Subcutaneous adipose tissue (tissue), 4 donors: Measurements from ENCODE around the gene ZNF384. TPM values are rescaled to one million over a fixed set of nuclear protein-coding genes. Genes with fewer than 3 reads are reported as not detected.

ENCODE experiments used
- total RNA-seq, 4 donors: library from RNA; depleted of rRNA; stranded (reverse); fragments of >200 nt; gene quantifications; one replicate each; pipeline ENCODE4 v1.1.0, GENCODE V29; 2016
- TF ChIP-seq, protein P1 (sequence below): fragments of 450-650 bp; IDR thresholded peaks from one replicate; pipeline ENCODE4 v1.5.1; 2016; ENCODE audit warnings: low read depth, mild to moderate bottlenecking, control low read depth, antibody characterized with exemption, moderate library complexity

Gene ZNF384
- total RNA-seq, 4 donors from 2014 or later: 21.8 to 34.9 (median 25.4) TPM

GRCh38 chr12:6696690-6697583 lies 7.8 kb upstream of the ZNF384 start:
- TF ChIP-seq, protein P1, sequence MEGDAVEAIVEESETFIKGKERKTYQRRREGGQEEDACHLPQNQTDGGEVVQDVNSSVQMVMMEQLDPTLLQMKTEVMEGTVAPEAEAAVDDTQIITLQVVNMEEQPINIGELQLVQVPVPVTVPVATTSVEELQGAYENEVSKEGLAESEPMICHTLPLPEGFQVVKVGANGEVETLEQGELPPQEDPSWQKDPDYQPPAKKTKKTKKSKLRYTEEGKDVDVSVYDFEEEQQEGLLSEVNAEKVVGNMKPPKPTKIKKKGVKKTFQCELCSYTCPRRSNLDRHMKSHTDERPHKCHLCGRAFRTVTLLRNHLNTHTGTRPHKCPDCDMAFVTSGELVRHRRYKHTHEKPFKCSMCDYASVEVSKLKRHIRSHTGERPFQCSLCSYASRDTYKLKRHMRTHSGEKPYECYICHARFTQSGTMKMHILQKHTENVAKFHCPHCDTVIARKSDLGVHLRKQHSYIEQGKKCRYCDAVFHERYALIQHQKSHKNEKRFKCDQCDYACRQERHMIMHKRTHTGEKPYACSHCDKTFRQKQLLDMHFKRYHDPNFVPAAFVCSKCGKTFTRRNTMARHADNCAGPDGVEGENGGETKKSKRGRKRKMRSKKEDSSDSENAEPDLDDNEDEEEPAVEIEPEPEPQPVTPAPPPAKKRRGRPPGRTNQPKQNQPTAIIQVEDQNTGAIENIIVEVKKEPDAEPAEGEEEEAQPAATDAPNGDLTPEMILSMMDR: no peak

DNA sequence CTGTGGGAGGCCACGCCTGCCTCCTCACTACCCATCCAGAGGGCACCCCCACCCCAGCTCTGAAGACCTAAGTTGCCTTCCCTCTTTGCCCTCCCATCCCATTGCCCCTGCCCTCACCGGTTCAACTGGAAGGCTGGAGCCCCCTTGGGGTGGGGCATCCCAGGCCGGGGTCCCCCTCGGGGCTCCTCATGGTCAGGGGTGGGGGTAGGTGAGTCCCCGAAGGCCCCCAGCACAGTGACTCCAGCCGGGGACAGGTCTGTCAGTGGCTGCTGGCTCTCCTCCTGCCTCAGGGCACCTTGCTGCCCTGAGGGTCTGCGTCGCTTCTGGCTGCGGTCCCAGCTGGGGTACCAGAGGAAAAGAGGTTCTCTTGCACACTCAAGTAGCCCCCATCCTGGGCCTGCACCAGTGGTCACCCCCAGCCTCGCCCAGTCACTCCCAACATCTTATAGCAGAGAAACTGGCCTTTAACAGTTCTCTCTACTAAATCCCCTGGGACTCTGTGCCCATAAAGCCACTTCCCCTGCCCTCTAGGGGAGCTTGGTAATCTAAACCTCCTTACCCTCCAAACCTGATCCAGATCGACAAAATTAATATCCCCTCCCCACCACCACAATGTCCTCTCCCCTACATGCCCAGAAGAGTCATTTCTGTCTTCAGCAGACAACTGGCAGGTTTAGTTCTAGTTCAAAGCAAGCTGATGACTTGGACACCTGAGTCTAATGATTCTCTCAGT lies 6.3 kb upstream of the ZNF384 start:
- TF ChIP-seq, protein P1: no peak

GRCh38 chr12:6694701-6695100 lies 5.5 kb upstream of the ZNF384 start:
- TF ChIP-seq, protein P1: no peak

GRCh38 chr12:6693832-6694355 lies 4.7 kb upstream of the ZNF384 start:
- TF ChIP-seq, protein P1: no peak

DNA sequence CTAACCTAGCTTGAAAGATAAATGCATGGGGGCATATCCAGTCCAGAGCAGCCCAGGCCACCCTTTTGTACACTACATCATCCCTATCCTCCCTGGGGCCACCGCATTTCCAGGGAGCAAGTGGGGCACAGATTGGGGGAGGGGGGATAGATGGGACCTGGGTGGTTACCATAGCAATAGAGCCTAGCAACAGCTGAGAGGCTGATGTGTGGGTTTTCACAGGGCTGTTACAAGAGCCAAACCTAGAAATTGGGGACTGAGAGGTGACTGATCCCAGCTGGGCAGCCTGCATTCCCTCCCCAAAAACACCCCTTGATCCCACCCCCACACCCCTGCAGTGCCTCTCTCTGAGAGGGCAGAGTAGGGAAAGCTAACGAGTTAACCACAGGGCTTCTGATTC lies 3.7 kb upstream of the ZNF384 start:
- TF ChIP-seq, protein P1: no peak

- TF ChIP-seq, protein P1: no peak
Observed at GRCh38 chr12:6691473-6691872, 2.3 kb upstream of the ZNF384 start.

DNA sequence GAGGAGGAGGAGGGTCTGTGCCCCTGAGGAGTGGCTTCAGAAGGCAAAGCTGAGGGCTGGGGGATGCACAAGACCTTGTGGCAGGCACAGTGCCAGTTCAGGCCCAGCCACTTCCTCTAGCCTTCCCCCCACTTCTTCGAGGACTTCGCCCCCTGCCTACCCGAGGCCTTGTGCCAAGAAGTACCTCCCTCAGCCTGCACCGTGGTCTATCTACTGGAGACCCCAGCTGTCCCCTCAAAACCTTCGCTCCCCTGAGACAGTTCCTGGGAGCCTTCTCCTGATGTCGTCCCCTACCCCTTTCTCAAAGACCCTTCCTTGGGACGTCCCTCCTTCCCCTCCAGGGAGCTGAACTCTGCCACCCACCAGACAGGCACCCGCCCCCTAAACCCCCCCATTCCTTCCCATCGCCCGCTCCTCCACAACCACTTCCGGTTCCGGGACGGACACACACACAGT lies 604 bp downstream of the ZNF384 start:
- TF ChIP-seq, protein P1: no peak
